GM21515 (cell line): ENCODE results near the gene IL24.

Source experiments
- ATAC-seq: cut with Tn5 transposase; IDR thresholded peaks from one replicate; pipeline ENCODE4 v1.9.1; 2021; ENCODE audit not compliant: unreplicated experiment

Gene IL24

GRCh38 chr1:206949641-206950040, 52.4 kb downstream of the IL24 start:
- no peak for ATAC-seq

GRCh38 chr1:206951318-206952100, 54.3 kb downstream of the IL24 start:
- no peak for ATAC-seq

GRCh38 chr1:206952171-206952570, 54.9 kb downstream of the IL24 start:
- ATAC-seq, result no peak

DNA sequence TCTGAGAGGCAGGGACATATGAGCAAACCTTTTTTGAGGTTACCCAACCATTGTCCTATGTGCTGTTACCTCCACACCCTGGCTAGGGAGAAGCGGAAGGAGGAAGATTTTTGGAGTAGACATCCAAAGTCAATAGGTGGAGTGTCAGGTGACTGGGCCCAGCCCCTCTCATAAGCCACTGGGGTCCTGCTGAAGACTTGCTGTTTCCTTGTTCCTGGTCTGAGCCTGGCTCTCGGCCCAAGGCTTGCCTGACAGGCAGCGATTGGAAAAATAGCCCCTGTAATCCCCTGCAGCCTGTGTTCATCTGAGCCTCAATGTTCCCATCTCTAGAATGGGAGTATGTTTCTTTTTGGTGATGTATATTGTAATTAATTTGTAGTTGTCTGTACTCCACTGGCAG, 55.9 kb downstream of the IL24 start:
- no peak for ATAC-seq

DNA sequence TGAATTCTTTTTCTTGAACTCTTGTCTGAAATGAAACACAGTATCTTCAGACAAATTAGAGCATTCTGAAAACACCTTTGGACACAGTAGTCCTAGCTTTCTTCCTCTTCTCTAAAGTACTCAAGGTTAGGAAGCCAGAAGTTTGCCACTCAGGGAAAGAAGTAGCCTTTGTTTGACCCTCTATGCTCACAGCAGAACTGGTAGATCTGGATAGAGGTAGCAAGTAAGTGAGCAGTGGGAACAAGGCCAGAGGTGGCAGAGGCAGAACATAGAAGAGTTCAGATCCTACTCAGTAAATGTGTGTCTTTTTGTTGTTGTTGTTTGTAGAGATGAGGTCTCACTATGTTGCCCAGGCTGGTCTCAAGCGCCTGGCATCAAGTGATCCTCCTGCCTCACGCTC, 56.4 kb downstream of the IL24 start:
- ATAC-seq, result no peak
